Liver (tissue), 9 donors: ENCODE data around the gene NGB. TPM values are rescaled to one million over a fixed set of nuclear protein-coding genes. Genes with fewer than 3 reads are reported as not detected.

Experiments
- DNase-seq: peaks from one replicate; pipeline ENCODE4 v3.0.0-alpha.2; 2017; ENCODE audit warnings: low spot score
- H3K27ac ChIP-seq, 2 donors: one replicate each; pipeline ENCODE4 v1.7.0; 2013; ENCODE audit warnings: inconsistent platforms in 2 of 2, low read length in 2 of 2, control low read depth in 1 of 2, low read depth in 1 of 2, mild to moderate bottlenecking in 1 of 2
- H3K27me3 ChIP-seq, 4 donors: one replicate each; pipeline versions ENCODE4 v1.6.1 to v1.7.0; 2013; ENCODE audit warnings: low read length in 3 of 4, inconsistent platforms in 1 of 4, mild to moderate bottlenecking in 1 of 4, moderate library complexity in 1 of 4; ENCODE audit not compliant: control insufficient read depth in 4 of 4, insufficient read depth in 4 of 4
- H3K36me3 ChIP-seq, 4 donors: one replicate each; pipeline versions ENCODE4 v1.6.1 to v1.7.0; 2013; ENCODE audit warnings: low read length in 3 of 4, mild to moderate bottlenecking in 3 of 4, low read depth in 1 of 4, moderate library complexity in 1 of 4; ENCODE audit not compliant: control insufficient read depth in 4 of 4, insufficient read depth in 3 of 4
- H3K4me1 ChIP-seq, 4 donors: one replicate each; pipeline versions ENCODE4 v1.6.1 to v1.7.0; 2013; ENCODE audit warnings: low read length in 3 of 4, mild to moderate bottlenecking in 3 of 4, moderate library complexity in 1 of 4; ENCODE audit not compliant: control insufficient read depth in 4 of 4, insufficient read depth in 4 of 4
- H3K4me3 ChIP-seq, 3 donors: one replicate each; pipeline versions ENCODE4 v1.6.1 to v1.7.0; 2013; ENCODE audit warnings: low read length in 3 of 3, control low read depth in 1 of 3, low read depth in 1 of 3, mild to moderate bottlenecking in 1 of 3
- H3K9ac ChIP-seq, 2 donors: one replicate each; pipeline ENCODE4 v1.7.0; 2013; ENCODE audit warnings: low read length in 2 of 2, mild to moderate bottlenecking in 2 of 2, moderate library complexity in 2 of 2, control low read depth in 1 of 2, low read depth in 1 of 2
- H3K9me3 ChIP-seq, 4 donors: one replicate each; pipeline versions ENCODE4 v1.6.1 to v1.7.0; 2013; ENCODE audit warnings: low read length in 3 of 4; ENCODE audit not compliant: control insufficient read depth in 4 of 4
- ATF3 ChIP-seq: IDR thresholded peaks from 2 replicates; pipeline ENCODE4 v1.6.1; 2016; ENCODE audit warnings: antibody characterized with exemption
- CTCF ChIP-seq: fragments of 150-350 bp; IDR thresholded peaks from 2 replicates; pipeline ENCODE4 v1.5.1; 2017; ENCODE audit warnings: improper control_type of control experiment, low read depth, low read length; ENCODE audit not compliant: missing input control
- EGR1 ChIP-seq, 2 donors: IDR thresholded peaks; 2 replicates each; pipeline ENCODE4 v1.6.1; 2016 to 2018; ENCODE audit warnings: antibody characterized with exemption in 2 of 2, low read depth in 2 of 2
- FOXA1 ChIP-seq: IDR thresholded peaks from 2 replicates; pipeline ENCODE4 v1.6.1; 2016; ENCODE audit warnings: antibody characterized with exemption
- FOXA2 ChIP-seq: IDR thresholded peaks from 2 replicates; pipeline ENCODE4 v1.6.1; 2016; ENCODE audit warnings: antibody characterized with exemption
- GABPA ChIP-seq, 2 donors: IDR thresholded peaks in 1 of 2; conservative IDR thresholded peaks in 1 of 2; 2 replicates each; pipeline ENCODE4 v1.6.1; 2016; ENCODE audit warnings: antibody characterized with exemption in 2 of 2, mild to moderate bottlenecking in 1 of 2, moderate library complexity in 1 of 2
- HNF4G ChIP-seq: IDR thresholded peaks from 2 replicates; pipeline ENCODE4 v1.6.1; 2016; ENCODE audit warnings: antibody characterized with exemption
- JUND ChIP-seq, 2 donors: IDR thresholded peaks; 2 replicates each; pipeline ENCODE4 v1.6.1; 2016; ENCODE audit warnings: antibody characterized with exemption in 2 of 2
- MAX ChIP-seq: IDR thresholded peaks from 2 replicates; pipeline ENCODE4 v1.6.1; 2016; ENCODE audit warnings: antibody characterized with exemption
- NR2F2 ChIP-seq: IDR thresholded peaks from 2 replicates; pipeline ENCODE4 v1.6.1; 2016; ENCODE audit warnings: antibody characterized with exemption
- RAD21 ChIP-seq, 2 donors: IDR thresholded peaks; 2 replicates each; pipeline ENCODE4 v1.6.1; 2016; ENCODE audit warnings: antibody characterized with exemption in 2 of 2, mild to moderate bottlenecking in 2 of 2
- REST ChIP-seq: IDR thresholded peaks from 2 replicates; pipeline ENCODE4 v1.6.1; 2016; ENCODE audit warnings: antibody characterized with exemption, mild to moderate bottlenecking
- RXRA ChIP-seq, 2 donors: IDR thresholded peaks; 2 replicates each; pipeline ENCODE4 v1.6.1; 2017 to 2018; ENCODE audit warnings: antibody characterized with exemption in 2 of 2, mild to moderate bottlenecking in 1 of 2
- SP1 ChIP-seq: IDR thresholded peaks from 2 replicates; pipeline ENCODE4 v1.6.1; 2018; ENCODE audit warnings: antibody characterized with exemption, mild to moderate bottlenecking
- YY1 ChIP-seq: IDR thresholded peaks from 2 replicates; pipeline ENCODE4 v1.6.1; 2016; ENCODE audit warnings: antibody characterized with exemption, mild to moderate bottlenecking
- ZBTB33 ChIP-seq: IDR thresholded peaks from 2 replicates; pipeline ENCODE4 v1.6.1; 2016; ENCODE audit warnings: antibody characterized with exemption
- WGBS: extraction: QIAGEN DNeasy Blood & Tissue Kit; methylation state at CpG from one replicate; pipeline ENCODE4 v1.1.7; 2013; 5-methylcytosine and 5-hydroxymethylcytosine counted together
- polyA plus RNA-seq, 2 donors: library from polyadenylated mRNA; stranded (reverse) in 1 of 2; unstranded in 1 of 2; fragments of 200-250 nt in 1 of 2; fragments of >200 nt in 1 of 2; fragmentation: Nextera tagmentation in 1 of 2; extraction: Ambion mirVana in 1 of 2; gene quantifications; one replicate each; pipeline versions ENCODE4 v1.2.1 to v1.2.3, GENCODE V29; 2013 to 2015
- total RNA-seq, 2 donors: library from RNA; depleted of rRNA; stranded (reverse); fragments of >200 nt; gene quantifications; one replicate each; pipeline ENCODE4 v1.2.3, GENCODE V29; 2014
- donor health status: healthy.
- donor health status: healthy.
- donor health status: healthy.
- donor health status: healthy.
- donor health status: healthy.

The NGB gene
- total and polyA plus RNA-seq, 4 donors: not detected

GRCh38 chr14:77221241-77221871 is 49.6 kb downstream of the NGB start (continued):
- TF ChIP-seq YY1 (no peak), NR2F2 (no peak), JUND (IDR thresholded peaks at IDR 0.05) (no peak), EGR1 (IDR thresholded peaks at IDR 0.05; ENCODE audit: low read depth in 2 of 2) (no peak), FOXA1 (no peak), RAD21 (IDR thresholded peaks at IDR 0.05) (no peak), FOXA2 (no peak), ATF3 (no peak), RXRA (IDR thresholded peaks at IDR 0.05) (no peak)

- H3K9ac ChIP-seq: no peak overlapping the region
- peaks cover 0 to 2% (median 1%) of the 10 kb centered on the region in 4 donors for H3K27me3 ChIP-seq
- 77% methylated on average over 23 of the region's 24 CpGs for WGBS
Measured at GRCh38 chr14:77220246-77221017, 50.6 kb downstream of the NGB start.

More at GRCh38 chr14:77220246-77221017, 50.6 kb downstream of the NGB start:
- Histone ChIP-seq H3K4me3 (no peak overlapping the region), H3K9me3 (no peaks in the 10 kb centered on the region), H3K27ac (no peak overlapping the region), H3K4me1 (peaks cover 0 to 12% (median 5%) of the 10 kb centered on the region in 4 donors), H3K36me3 (no peaks in the 10 kb centered on the region)
- no peak for TF ChIP-seq YY1
- no peak for TF ChIP-seq CTCF
- TF ChIP-seq RAD21 (IDR thresholded peaks at IDR 0.05): no peak
- TF ChIP-seq MAX: no peak
- TF ChIP-seq HNF4G: no peak
- no peak for TF ChIP-seq ATF3
- TF ChIP-seq EGR1 (IDR thresholded peaks at IDR 0.05; ENCODE audit: low read depth in 2 of 2): no peak
- TF ChIP-seq ZBTB33: no peak
- no peak for TF ChIP-seq FOXA1
- no peak for TF ChIP-seq NR2F2
- no peak for TF ChIP-seq GABPA (IDR thresholded peaks at IDR 0.05 in 1 of 2, conservative IDR thresholded peaks at IDR 0.05 in 1 of 2)
- TF ChIP-seq SP1: no peak
- TF ChIP-seq REST: no peak
- DNase-seq: no peak
